Fibroblast of lung (primary cell): ENCODE measurements around the gene HOXC9. TPM values are rescaled to one million over a fixed set of nuclear protein-coding genes. Genes with fewer than 3 reads are reported as not detected.

Source experiments
- DNase-seq, 2 donors: peaks; one replicate each; pipeline versions ENCODE4 v3.0.0 to v3.0.0-alpha.2; 2010; ENCODE audit warnings: low read depth in 2 of 2
- H2AFZ ChIP-seq: 2 replicates; pipeline ENCODE4 v1.5.1; 2012; ENCODE audit warnings: low read length, control low read depth, inconsistent platforms
- H3K27ac ChIP-seq: 2 replicates; pipeline ENCODE4 v1.5.1; 2011; ENCODE audit warnings: low read length, control low read depth; ENCODE audit not compliant: insufficient read depth
- H3K27me3 ChIP-seq: 2 replicates; pipeline ENCODE4 v1.5.1; 2011; ENCODE audit warnings: mild to moderate bottlenecking, low read length; ENCODE audit not compliant: control insufficient read depth, insufficient read depth
- H3K36me3 ChIP-seq: 2 replicates; pipeline ENCODE4 v1.5.1; 2011; ENCODE audit warnings: low read length; ENCODE audit not compliant: control insufficient read depth, insufficient read depth
- H3K4me1 ChIP-seq: 2 replicates; pipeline ENCODE4 v1.5.1; 2011; ENCODE audit warnings: low read length; ENCODE audit not compliant: control insufficient read depth, insufficient read depth; ENCODE audit errors: extremely low read depth
- H3K4me2 ChIP-seq: 2 replicates; pipeline ENCODE4 v1.5.1; 2011; ENCODE audit warnings: low read length, control low read depth; ENCODE audit not compliant: insufficient read depth; ENCODE audit errors: extremely low read depth
- H3K4me3 ChIP-seq, 4 experiments: fragments of 200-600 bp in 1 of 4; sonication (generic) in 1 of 4; replicated peaks in 1 of 4; 2 replicates each; pipeline ENCODE4 v1.5.1; 2011 to 2016; ENCODE audit warnings: low read length in 4 of 4, low read depth in 3 of 4, mild to moderate bottlenecking in 3 of 4, control low read depth in 2 of 4, inconsistent platforms in 1 of 4, mixed read lengths in 1 of 4; ENCODE audit not compliant: insufficient read depth in 1 of 4; ENCODE audit errors: control extremely low read depth in 1 of 4
- H3K79me2 ChIP-seq: 2 replicates; pipeline ENCODE4 v1.5.1; 2012; ENCODE audit warnings: mild to moderate bottlenecking, low read length, inconsistent platforms; ENCODE audit not compliant: control insufficient read depth, insufficient read depth
- H3K9ac ChIP-seq: 2 replicates; pipeline ENCODE4 v1.5.1; 2011; ENCODE audit warnings: mild to moderate bottlenecking, low read length, control low read depth; ENCODE audit not compliant: insufficient read depth
- H3K9me3 ChIP-seq: 2 replicates; pipeline ENCODE4 v1.5.1; 2012; ENCODE audit warnings: low read depth, low read length; ENCODE audit not compliant: control insufficient read depth, insufficient read depth
- H4K20me1 ChIP-seq: 2 replicates; pipeline ENCODE4 v1.5.1; 2011; ENCODE audit warnings: low read length; ENCODE audit not compliant: control insufficient read depth, insufficient read depth; ENCODE audit errors: extremely low read depth
- CTCF ChIP-seq, 2 donors: IDR thresholded peaks in 1 of 2; conservative IDR thresholded peaks in 1 of 2; 1 replicate in 1 of 2; 2 replicates in 1 of 2; pipeline ENCODE4 v1.5.1; 2011 to 2012; ENCODE audit warnings: low read length in 2 of 2, control low read depth in 1 of 2, inconsistent platforms in 1 of 2, low read depth in 1 of 2, mild to moderate bottlenecking in 1 of 2
- EZH2 ChIP-seq: IDR thresholded peaks from 2 replicates; pipeline ENCODE4 v1.5.1; 2012; ENCODE audit warnings: low read length, control low read depth, mild to moderate bottlenecking; ENCODE audit errors: missing control alignments
- polyA plus RNA-seq, 2 donors: library from polyadenylated mRNA; depleted of rRNA in 1 of 2; stranded (reverse) in 1 of 2; unstranded in 1 of 2; fragments of >200 nt; gene quantifications; 2 replicates each; pipeline ENCODE4 v1.2.1, GENCODE V29; 2011 to 2012; ENCODE audit warnings: missing spikeins in 1 of 2
- total RNA-seq: library from RNA; depleted of rRNA; stranded (reverse); fragments of >200 nt; gene quantifications from 2 replicates; pipeline ENCODE4 v1.2.1, GENCODE V29; 2014

Gene HOXC9
- total and polyA plus RNA-seq, 2 donors (not counting 1 experiment from before 2014, with no cell fraction given), result 0.24 TPM; not detected in 1

- Histone ChIP-seq H3K27ac (no peak overlapping the region), H3K27me3 (peaks cover 95% of the 10 kb centered on the region), H3K4me3 (no peak overlapping the region), H4K20me1 (no peaks in the 10 kb centered on the region), H3K36me3 (no peaks in the 10 kb centered on the region), H3K9ac (no peak overlapping the region), H2AFZ (no peak overlapping the region), H3K9me3 (no peaks in the 10 kb centered on the region), H3K4me1 (no peaks in the 10 kb centered on the region), H3K79me2 (no peaks in the 10 kb centered on the region), H3K4me2 (no peak overlapping the region)
- no peak for TF ChIP-seq CTCF (conservative IDR thresholded peaks at IDR 0.05 in 1 of 2, IDR thresholded peaks at IDR 0.05 in 1 of 2; ENCODE audit: low read depth in 1 of 2, low read length in 2 of 2)
- no peak for TF ChIP-seq EZH2
- DNase-seq, result no peak
These were observed 45.9 kb upstream of the HOXC9 start for GRCh38 chr12:53953831-53954693.

- no peak for TF ChIP-seq CTCF (conservative IDR thresholded peaks at IDR 0.05 in 1 of 2, IDR thresholded peaks at IDR 0.05 in 1 of 2; ENCODE audit: low read depth in 1 of 2, low read length in 2 of 2)
- no peak for TF ChIP-seq EZH2
- peaks cover 95% of the 10 kb centered on the region for H3K27me3 ChIP-seq
- no peak within 1 kb of the TSS for H3K4me2 ChIP-seq
These were observed 45.3 kb upstream of the HOXC9 start, which contains the start of gene HOXC12 for GRCh38 chr12:53954694-53955035. Gene HOXC12, plus strand, starts transcription at chr12:53954903. Its CDS starts 27 bp downstream, at chr12:53954930.

GRCh38 chr12:53955036-53955775 lies 44.8 kb upstream of the HOXC9 start:
- Histone ChIP-seq H3K79me2 (no peaks in the 10 kb centered on the region), H3K9me3 (no peaks in the 10 kb centered on the region), H3K36me3 (no peaks in the 10 kb centered on the region), H3K4me1 (no peaks in the 10 kb centered on the region), H3K27ac (no peak overlapping the region), H3K27me3 (peaks cover 96% of the 10 kb centered on the region), H3K4me3 (no peak overlapping the region), H3K4me2 (no peak overlapping the region), H3K9ac (no peak overlapping the region), H2AFZ (no peak overlapping the region), H4K20me1 (no peaks in the 10 kb centered on the region)
- no peak for DNase-seq
- TF ChIP-seq CTCF (conservative IDR thresholded peaks at IDR 0.05 in 1 of 2, IDR thresholded peaks at IDR 0.05 in 1 of 2; ENCODE audit: low read depth in 1 of 2, low read length in 2 of 2), result no peak
- TF ChIP-seq EZH2, result peak; percentile 98

More at GRCh38 chr12:53954694-53955035, 45.3 kb upstream of the HOXC9 start, which contains the start of gene HOXC12:
- H3K9me3 ChIP-seq, result no peaks in the 10 kb centered on the region
- no peaks in the 10 kb centered on the region for H3K79me2 ChIP-seq
- no peak within 1 kb of the TSS for H2AFZ ChIP-seq
- H3K4me1 ChIP-seq, result no peaks in the 10 kb centered on the region
- H3K36me3 ChIP-seq, result no peaks in the 10 kb centered on the region
- no peaks in the 10 kb centered on the region for H4K20me1 ChIP-seq
- no peak within 1 kb of the TSS for H3K9ac ChIP-seq
- DNase-seq, result no peak
- H3K27ac ChIP-seq, result no peak within 1 kb of the TSS
- no peak within 1 kb of the TSS for H3K4me3 ChIP-seq
